Tibial artery (tissue), 4 donors: ENCODE results near the gene EIF3I.

Source experiments
- DNase-seq, 2 donors: peaks; one replicate each; pipeline ENCODE4 v3.0.0-alpha.2; 2019
- H3K27ac ChIP-seq, 2 donors: fragments of 200-600 bp; sonication (generic) in 1 of 2; 1 replicate in 1 of 2; 2 replicates in 1 of 2; pipeline ENCODE4 v1.5.1; 2018 to 2019; ENCODE audit warnings: mild to moderate bottlenecking in 1 of 2
- H3K27me3 ChIP-seq, 2 donors: fragments of 200-600 bp; sonication (generic) in 1 of 2; one replicate each; pipeline versions ENCODE4 v1.5.1 to v1.6.0; 2016 to 2019
- H3K36me3 ChIP-seq, 3 donors: fragments of 200-600 bp; sonication (generic) in 2 of 3; one replicate each; pipeline ENCODE4 v1.5.1; 2016 to 2019; ENCODE audit warnings: mild to moderate bottlenecking in 2 of 3
- H3K4me1 ChIP-seq, 4 donors: fragments of 200-600 bp; sonication (generic) in 2 of 4; 1 replicate in 3 of 4; 2 replicates in 1 of 4; pipeline ENCODE4 v1.5.1; 2016 to 2019
- H3K4me3 ChIP-seq, 2 donors: fragments of 200-600 bp; sonication (generic) in 1 of 2; 1 replicate in 1 of 2; 2 replicates in 1 of 2; pipeline ENCODE4 v1.5.1; 2018 to 2019; ENCODE audit warnings: mild to moderate bottlenecking in 2 of 2
- H3K9me3 ChIP-seq, 3 donors: fragments of 200-600 bp; sonication (generic) in 1 of 3; one replicate each; pipeline ENCODE4 v1.5.1; 2016 to 2019
- CTCF ChIP-seq, 2 experiments: fragments of 200-600 bp in 1 of 2; fragments of 450-650 bp in 1 of 2; IDR thresholded peaks; one replicate each; pipeline ENCODE4 v1.5.1; 2017 to 2019; ENCODE audit warnings: antibody characterized with exemption in 2 of 2, mild to moderate bottlenecking in 1 of 2, moderate library complexity in 1 of 2
- intact Hi-C: fragments of 100-400 bp; cut with DNase I; formaldehyde crosslinking; loops from one replicate; pipeline ENCODE4 v1.15.0; 2023; ENCODE audit warnings: low total_unique reads

Gene EIF3I

GRCh38 chr1:32221980-32222755 lies at the start of gene EIF3I, which contains the start of gene TMEM234:
Gene EIF3I, plus strand, starts transcription at chr1:32222407. Its CDS starts 35 bp downstream, at chr1:32222442.
Gene TMEM234, minus strand, starts transcription at chr1:32222353. Its CDS starts 31 bp downstream, at chr1:32222322.
- DNase-seq = peak; percentile 94 to 95
- H3K27me3 ChIP-seq = no peaks in the 10 kb centered on the region
- H3K9me3 ChIP-seq = no peaks in the 10 kb centered on the region
- H3K36me3 ChIP-seq = peaks cover 30 to 62% (median 37%) of the 10 kb centered on the region in 3 donors
- H3K27ac ChIP-seq = peak within 1 kb of the TSS; percentile 90 to 92
- H3K4me1 ChIP-seq = peaks cover 0 to 34% (median 28%) of the 10 kb centered on the region in 4 donors
- peak within 1 kb of the TSS; percentile 65 to 86 for H3K4me3 ChIP-seq
- intact Hi-C loops = loop anchor here (5.0 kb wide), 1 partner anchor 70 kb away; the partner anchor contains the start of gene HDAC1
- TF ChIP-seq CTCF (IDR thresholded peaks at IDR 0.05) = no peak

- TF ChIP-seq CTCF (IDR thresholded peaks at IDR 0.05) = no peak
- Histone ChIP-seq H3K4me3 (no peak overlapping the region), H3K36me3 (peaks cover 30 to 65% (median 60%) of the 10 kb centered on the region in 3 donors), H3K27ac (no peak overlapping the region), H3K27me3 (no peaks in the 10 kb centered on the region), H3K4me1 (no peaks in the 10 kb centered on the region), H3K9me3 (no peaks in the 10 kb centered on the region)
- intact Hi-C loops = no loop called here
- DNase-seq = no peak
These were observed 49.5 kb upstream of the EIF3I start for GRCh38 chr1:32172621-32173245.

- no peak for TF ChIP-seq CTCF (IDR thresholded peaks at IDR 0.05)
- peak in 1 of 2 donors; percentile 23 for DNase-seq
- peaks cover 0 to 39% (median 28%) of the 10 kb centered on the region in 4 donors for H3K4me1 ChIP-seq
- peak overlapping the region; percentile 90 to 93 for H3K27ac ChIP-seq
- H3K9me3 ChIP-seq = no peaks in the 10 kb centered on the region
- H3K4me3 ChIP-seq = peak overlapping the region; percentile 64 to 81
- no peaks in the 10 kb centered on the region for H3K27me3 ChIP-seq
- peaks cover 1 to 30% (median 11%) of the 10 kb centered on the region in 3 donors for H3K36me3 ChIP-seq
- intact Hi-C loops = no loop called here
These were observed 43.6 kb upstream of the EIF3I start for GRCh38 chr1:32178380-32179192.

- Histone ChIP-seq H3K4me1 (peaks cover 0 to 44% (median 33%) of the 10 kb centered on the region in 4 donors), H3K27ac (peak overlapping the region; percentile 90 to 93), H3K4me3 (peak overlapping the region; percentile 64 to 81), H3K27me3 (no peaks in the 10 kb centered on the region), H3K9me3 (no peaks in the 10 kb centered on the region), H3K36me3 (peaks cover 6 to 30% (median 12%) of the 10 kb centered on the region in 3 donors)
- intact Hi-C loops = no loop called here
- no peak for DNase-seq
- no peak for TF ChIP-seq CTCF (IDR thresholded peaks at IDR 0.05)
These were observed 43.1 kb upstream of the EIF3I start for GRCh38 chr1:32179193-32179442.

- peak; percentile 96 to 97 for DNase-seq
- Histone ChIP-seq H3K36me3 (peaks cover 11 to 34% (median 12%) of the 10 kb centered on the region in 3 donors), H3K9me3 (no peaks in the 10 kb centered on the region), H3K27ac (peak within 1 kb of the TSS; percentile 90 to 93), H3K4me1 (peaks cover 0 to 49% (median 38%) of the 10 kb centered on the region in 4 donors), H3K27me3 (no peaks in the 10 kb centered on the region), H3K4me3 (peak within 1 kb of the TSS; percentile 64 to 81)
- TF ChIP-seq CTCF (IDR thresholded peaks at IDR 0.05) = no peak
- intact Hi-C loops = loop anchor here (10.0 kb wide), 1 partner anchor 55 kb away; no protein-coding TSS in a partner anchor
These were observed 42.6 kb upstream of the EIF3I start, which contains the start of gene TXLNA for GRCh38 chr1:32179443-32180185. Gene TXLNA, plus strand, starts transcription at chr1:32179675. Its CDS starts 671 bp downstream, at chr1:32180346.
